Brain microvascular endothelial cell (primary cell): Measurements from ENCODE around the gene LAMA4.

Source experiments
- DNase-seq: peaks from one replicate; pipeline ENCODE4 v3.0.0-alpha.2; 2020
- H3K27ac ChIP-seq: fragments of 250-450 bp; sonication (Bioruptor Pico); 2 replicates; pipeline ENCODE4 v1.5.1; 2020; ENCODE audit warnings: mild to moderate bottlenecking, moderate library complexity
- H3K27me3 ChIP-seq: fragments of 250-450 bp; sonication (Bioruptor Pico); replicated peaks from 2 replicates; pipeline ENCODE4 v1.5.1; 2020; ENCODE audit warnings: mild to moderate bottlenecking
- H3K36me3 ChIP-seq: fragments of 250-450 bp; sonication (Bioruptor Pico); replicated peaks from 2 replicates; pipeline ENCODE4 v1.5.1; 2020; ENCODE audit warnings: mild to moderate bottlenecking
- H3K4me3 ChIP-seq: 2 replicates; pipeline ENCODE4 v1.5.1; 2011; ENCODE audit warnings: low read depth, mild to moderate bottlenecking, control low read depth, low read length, moderate library complexity
- CTCF ChIP-seq: IDR thresholded peaks from 2 replicates; pipeline ENCODE4 v1.5.1; 2011; ENCODE audit warnings: low read depth, mild to moderate bottlenecking, moderate library complexity, low read length, control low read depth, inconsistent platforms; ENCODE audit errors: missing control alignments
- in situ Hi-C: cut with HindIII; loops from 2 replicates; pipeline ENCODE4 v1.10.0; 2017; ENCODE audit warnings: low sequenced_read_pairs, low pct_ligation_motif_present

LAMA4 gene

GRCh38 chr6:112066606-112067005 is 187.8 kb downstream of the LAMA4 start:
- H3K4me3 ChIP-seq, result no peak overlapping the region
- H3K27me3 ChIP-seq, result no peaks in the 10 kb centered on the region
- DNase-seq, result no peak
- in situ Hi-C loops, result no loop called here
- no peaks in the 10 kb centered on the region for H3K36me3 ChIP-seq
- no peak overlapping the region for H3K27ac ChIP-seq
- TF ChIP-seq CTCF, result no peak

GRCh38 chr6:112065426-112065986 is 188.9 kb downstream of the LAMA4 start:
- no peaks in the 10 kb centered on the region for H3K36me3 ChIP-seq
- DNase-seq, result no peak
- in situ Hi-C loops, result no loop called here
- no peaks in the 10 kb centered on the region for H3K27me3 ChIP-seq
- TF ChIP-seq CTCF, result no peak
- no peak overlapping the region for H3K27ac ChIP-seq
- no peak overlapping the region for H3K4me3 ChIP-seq

GRCh38 chr6:112062966-112063365 is 191.4 kb downstream of the LAMA4 start:
- DNase-seq, result no peak
- in situ Hi-C loops, result no loop called here

GRCh38 chr6:112061605-112062004 is 192.8 kb downstream of the LAMA4 start:
- Histone ChIP-seq H3K4me3 (no peak overlapping the region), H3K27ac (no peak overlapping the region), H3K27me3 (no peaks in the 10 kb centered on the region), H3K36me3 (no peaks in the 10 kb centered on the region)
- in situ Hi-C loops, result no loop called here
- DNase-seq, result peak; percentile 33
- no peak for TF ChIP-seq CTCF

More at GRCh38 chr6:112062966-112063365, 191.4 kb downstream of the LAMA4 start:
- H3K27me3 ChIP-seq, result no peaks in the 10 kb centered on the region
- no peaks in the 10 kb centered on the region for H3K36me3 ChIP-seq
- no peak overlapping the region for H3K27ac ChIP-seq
- H3K4me3 ChIP-seq, result no peak overlapping the region
- TF ChIP-seq CTCF, result no peak
